Endometrium (tissue), 2 donors: ENCODE results near the gene OXER1.
"Not testable (repeated sequence)": the region's sequence is repeated elsewhere in the genome, so short reads cannot be mapped to it uniquely, and the experiment has no call there.

ENCODE experiments used
- FAIRE-seq: peaks from 2 replicates; lab custom pipeline; 2012; peaks lifted over from hg19 to GRCh38; lab: Jason Lieb, UNC
- donor health status: control.
- donor health status: control.

Gene OXER1

DNA sequence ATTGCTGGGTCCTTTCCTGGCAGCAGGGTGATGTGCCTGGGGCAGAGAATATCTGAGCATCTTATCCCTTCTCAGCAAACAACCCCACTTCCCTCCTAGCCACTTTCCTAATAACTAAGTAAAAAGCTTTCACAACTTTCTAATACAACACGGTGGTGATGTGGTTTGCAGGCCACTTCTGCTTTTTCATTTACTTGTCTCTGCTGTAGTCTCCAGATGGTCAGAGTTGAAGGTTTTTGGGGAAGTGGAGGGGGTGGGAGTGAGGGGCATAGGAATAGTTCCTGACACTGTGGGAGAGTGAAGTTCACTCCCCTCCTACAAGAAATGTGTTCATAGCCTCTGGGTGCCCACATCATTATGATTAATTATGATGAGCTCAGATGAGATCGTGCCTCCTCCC, 11.6 kb downstream of the OXER1 start:
- FAIRE-seq, result no peak

- FAIRE-seq, result no peak
Measured at GRCh38 chr2:42748840-42749239, 15.1 kb downstream of the OXER1 start.

- no peak for FAIRE-seq
Measured at GRCh38 chr2:42747422-42747821, 16.5 kb downstream of the OXER1 start.

DNA sequence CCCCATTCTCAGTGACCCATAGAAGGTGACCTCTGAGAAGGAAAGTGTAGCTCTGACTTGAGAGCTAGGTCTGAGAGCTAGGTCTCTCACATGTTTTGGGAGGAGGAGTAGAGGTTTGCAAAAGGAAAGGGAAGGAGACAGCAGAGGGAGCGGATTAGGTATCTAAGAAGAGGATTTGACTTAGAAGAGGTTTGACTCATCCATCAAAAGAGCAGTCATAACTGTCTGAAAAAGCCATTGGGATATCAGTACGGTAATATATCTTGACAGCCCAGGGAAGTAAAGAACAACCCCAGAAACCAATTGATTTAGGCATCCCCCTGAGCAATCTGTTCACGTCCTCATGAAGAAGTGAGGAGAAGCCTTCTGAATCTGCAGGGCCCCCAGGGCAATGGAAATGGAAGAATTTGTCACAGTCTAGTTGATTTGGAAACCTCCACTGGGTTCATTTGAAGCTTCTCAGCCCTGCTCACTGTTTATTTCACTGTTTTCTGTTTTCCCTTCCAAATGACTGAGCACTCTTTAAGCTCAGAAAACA, 19.3 kb downstream of the OXER1 start:
- FAIRE-seq, result no peak

- no peak for FAIRE-seq
Measured at GRCh38 chr2:42743659-42743990, 20.3 kb downstream of the OXER1 start.

- no peak for FAIRE-seq
Measured at GRCh38 chr2:42742740-42743658, 20.9 kb downstream of the OXER1 start.

DNA sequence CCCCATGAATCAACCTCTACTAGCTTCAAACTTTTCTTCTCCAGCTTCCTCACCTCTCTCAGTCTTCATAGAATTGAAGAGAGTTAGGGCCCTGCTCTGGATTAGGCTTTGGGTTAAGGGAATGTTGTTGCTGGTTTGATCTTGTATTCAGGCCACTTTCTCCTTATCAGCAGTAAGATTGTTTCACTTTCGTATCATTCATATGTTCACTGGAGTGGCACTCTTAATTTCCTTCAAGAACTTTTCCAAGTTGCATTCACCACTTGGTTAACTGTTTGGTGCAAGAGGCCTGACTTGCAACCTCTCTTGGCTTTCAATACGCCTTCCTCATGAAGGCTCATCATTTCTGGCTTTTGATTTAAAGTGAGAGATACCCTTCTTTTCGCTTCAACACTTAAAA, 22.8 kb downstream of the OXER1 start:
- FAIRE-seq, result no peak

DNA sequence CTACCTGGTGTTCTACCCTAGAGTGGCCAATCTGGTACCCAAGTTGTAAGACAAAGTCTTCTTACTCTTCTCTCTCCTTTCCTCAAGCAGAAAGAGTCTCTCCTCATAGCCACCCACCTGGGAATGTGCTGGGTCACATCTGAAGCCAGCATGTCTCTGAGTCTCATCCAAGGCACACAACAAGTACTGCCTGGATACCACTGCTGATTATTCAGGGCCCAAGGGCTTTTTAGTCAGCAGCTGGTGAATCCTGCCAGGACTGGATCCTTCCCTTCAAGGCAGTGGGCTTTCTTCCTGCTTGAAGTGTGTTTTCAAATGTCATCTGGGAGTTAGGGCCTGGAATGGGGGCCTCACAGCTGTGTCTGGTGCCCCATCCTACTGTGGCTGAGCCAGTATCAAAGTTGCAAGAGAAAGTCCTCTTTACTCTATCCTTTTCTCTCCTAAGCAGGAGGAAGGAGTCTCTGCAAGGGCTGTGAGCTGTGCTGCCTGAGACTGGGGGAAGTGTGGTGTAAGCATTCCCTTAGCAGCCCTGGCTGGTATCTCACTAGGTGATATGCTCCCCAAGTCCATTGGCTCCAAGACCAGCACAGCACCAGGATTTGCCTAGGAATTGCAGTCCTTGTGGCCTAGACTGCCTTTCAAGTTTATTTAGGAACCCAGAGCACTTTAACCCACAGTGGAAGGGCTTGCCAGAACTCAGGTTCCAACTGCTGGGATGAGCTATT, 27.2 kb downstream of the OXER1 start:
- FAIRE-seq, result no peak

- no peak for FAIRE-seq
Measured at GRCh38 chr2:42733852-42734251, 30.1 kb downstream of the OXER1 start.

- not testable (repeated sequence) for FAIRE-seq
Measured at GRCh38 chr2:42731316-42731715, 32.6 kb downstream of the OXER1 start.

DNA sequence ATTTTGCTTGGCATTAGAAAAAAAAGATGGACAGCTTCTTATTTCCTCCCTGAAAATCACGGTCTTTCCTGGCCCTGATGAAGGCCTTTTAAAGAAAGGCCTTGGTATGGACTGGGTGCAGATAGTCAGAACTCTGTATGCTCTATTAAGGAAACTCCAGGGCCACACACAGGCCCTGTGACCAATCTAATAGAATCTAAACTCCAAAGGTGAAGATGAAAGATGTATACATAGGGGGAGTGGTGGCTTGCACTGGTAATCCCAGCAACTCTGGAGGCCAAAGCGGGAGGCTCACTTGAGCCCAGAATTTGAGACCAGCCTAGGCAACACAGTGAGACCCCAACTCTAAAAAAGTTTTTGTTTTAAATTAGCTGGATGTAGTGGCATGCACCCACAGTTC, 37.3 kb downstream of the OXER1 start:
- FAIRE-seq, result no peak

- FAIRE-seq, result no peak
Measured at GRCh38 chr2:42725657-42726056, 38.3 kb downstream of the OXER1 start.

GRCh38 chr2:42724886-42725285, 39.0 kb downstream of the OXER1 start:
- FAIRE-seq, result no peak

DNA sequence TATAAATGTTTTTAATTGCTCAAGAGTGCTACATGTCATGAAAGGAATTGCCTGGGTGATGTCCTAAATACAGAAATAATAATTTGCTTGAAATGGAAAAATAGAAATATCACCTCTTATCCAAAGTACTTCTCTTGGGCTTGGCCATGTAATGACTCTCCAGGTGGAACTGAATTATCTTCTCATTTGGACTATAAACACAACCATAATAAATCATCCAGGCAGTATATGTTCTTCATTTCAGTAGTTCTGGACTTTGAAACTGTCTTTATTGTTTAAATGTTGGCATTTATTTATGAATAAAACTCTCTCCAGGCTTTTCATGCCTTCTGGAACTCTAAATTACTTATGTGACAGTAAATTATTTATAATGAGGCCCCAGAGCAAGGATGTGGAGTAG, 40.5 kb downstream of the OXER1 start:
- no peak for FAIRE-seq

GRCh38 chr2:42722320-42723190, 41.4 kb downstream of the OXER1 start:
- no peak for FAIRE-seq

- no peak for FAIRE-seq
Measured at GRCh38 chr2:42721898-42722297, 42.0 kb downstream of the OXER1 start.

GRCh38 chr2:42714686-42715085, 49.2 kb downstream of the OXER1 start:
- no peak for FAIRE-seq

DNA sequence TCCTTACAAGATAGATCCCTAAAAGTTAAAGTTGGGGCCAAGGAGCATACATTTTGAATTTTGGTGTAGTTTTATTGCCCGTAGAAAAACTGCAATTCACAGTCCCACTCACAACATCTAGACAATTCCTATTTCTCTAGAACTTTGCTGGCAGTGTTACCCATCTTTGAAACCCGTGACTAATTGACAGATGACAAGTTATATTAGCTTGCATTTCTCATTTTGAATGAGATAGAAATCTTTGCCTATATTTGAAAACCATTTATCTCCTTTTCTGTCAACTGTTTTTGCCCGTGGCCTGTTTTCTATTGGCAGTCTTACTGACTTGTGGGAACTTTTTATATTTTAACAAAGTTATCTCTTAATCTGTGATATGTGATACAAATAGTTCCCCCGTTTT, 50.0 kb downstream of the OXER1 start:
- FAIRE-seq, result no peak

- no peak for FAIRE-seq
Measured at GRCh38 chr2:42712934-42713333, 51.0 kb downstream of the OXER1 start.
